GM18951 (cell line): ENCODE measurements around the gene SPATA6L.

Experiments
- POLR2A ChIP-seq: IDR thresholded peaks from 4 replicates; pipeline ENCODE4 v1.6.1; 2011; ENCODE audit warnings: mild to moderate bottlenecking; ENCODE audit not compliant: insufficient read length, insufficient read depth; ENCODE audit errors: extremely low read depth
- in situ Hi-C: fragments of 300-500 bp; cut with MboI; formaldehyde crosslinking; loops from one replicate; pipeline ENCODE4 v1.12.0; 2022; ENCODE audit warnings: low sequenced_read_pairs, mixed read lengths, inconsistent platforms; ENCODE audit not compliant: unreplicated experiment

The SPATA6L gene

GRCh38 chr9:4581035-4581760 is 85.1 kb downstream of the SPATA6L start:
- in situ Hi-C loops = no loop called here
- no peak for TF ChIP-seq POLR2A

GRCh38 chr9:4579001-4579400 is 87.3 kb downstream of the SPATA6L start:
- in situ Hi-C loops = no loop called here
- TF ChIP-seq POLR2A = no peak

DNA sequence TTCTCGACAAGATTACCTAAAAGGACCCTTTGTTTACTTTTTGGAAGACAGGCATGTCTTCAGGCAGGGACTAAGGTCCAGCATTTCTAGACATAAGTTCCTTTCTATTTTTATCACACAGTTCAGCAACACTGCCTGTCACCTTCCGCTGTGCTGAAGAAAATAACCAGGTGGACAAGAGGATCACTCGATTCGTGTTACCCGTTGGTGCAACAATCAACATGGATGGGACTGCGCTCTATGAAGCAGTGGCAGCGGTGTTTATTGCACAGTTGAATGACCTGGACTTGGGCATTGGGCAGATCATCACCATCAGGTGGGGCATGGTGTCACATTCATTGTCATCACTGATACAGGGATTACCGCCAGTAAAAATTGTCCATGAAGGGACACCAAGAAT is 89.8 kb downstream of the SPATA6L start:
- no peak for TF ChIP-seq POLR2A
- in situ Hi-C loops = no loop called here

- in situ Hi-C loops = no loop called here
- TF ChIP-seq POLR2A = no peak
These were observed 90.3 kb downstream of the SPATA6L start for GRCh38 chr9:4575997-4576396.

DNA sequence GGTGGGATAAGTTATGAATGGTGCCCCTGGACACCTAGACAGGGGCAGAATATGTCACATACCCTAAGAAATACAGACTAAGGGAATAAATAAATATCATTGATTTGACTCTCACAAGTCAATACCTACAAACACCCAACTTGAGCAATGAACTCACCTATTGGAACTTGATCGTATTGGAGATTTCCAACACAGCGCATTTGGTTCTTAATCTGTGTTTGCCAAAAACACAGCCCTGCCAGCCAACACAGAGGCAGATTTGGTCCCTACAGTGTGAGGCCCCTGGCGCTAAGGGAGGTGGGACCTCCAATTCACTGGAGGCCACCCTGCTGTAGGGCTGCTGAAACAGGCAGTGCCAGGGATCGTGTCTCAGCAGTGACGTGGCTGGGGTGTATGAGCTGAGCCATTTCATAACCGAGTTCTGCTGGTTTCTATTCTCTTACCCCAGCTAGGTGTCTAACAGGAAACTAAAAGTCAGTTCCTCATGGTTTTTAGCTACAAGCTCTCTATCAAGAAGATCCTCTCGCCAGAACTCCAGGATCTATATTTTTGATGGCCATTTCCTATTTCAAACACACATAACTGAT is 91.5 kb downstream of the SPATA6L start:
- TF ChIP-seq POLR2A = no peak

GRCh38 chr9:4573634-4574389 is 92.5 kb downstream of the SPATA6L start:
- in situ Hi-C loops = no loop called here

More for the DNA sequence above, 91.5 kb downstream of the SPATA6L start:
- in situ Hi-C loops = no loop called here

GRCh38 chr9:4573176-4573575 is 93.1 kb downstream of the SPATA6L start:
- in situ Hi-C loops = no loop called here
- TF ChIP-seq POLR2A = no peak

More at GRCh38 chr9:4573634-4574389, 92.5 kb downstream of the SPATA6L start:
- no peak for TF ChIP-seq POLR2A

GRCh38 chr9:4572184-4572826 is 94.0 kb downstream of the SPATA6L start:
- in situ Hi-C loops = no loop called here

DNA sequence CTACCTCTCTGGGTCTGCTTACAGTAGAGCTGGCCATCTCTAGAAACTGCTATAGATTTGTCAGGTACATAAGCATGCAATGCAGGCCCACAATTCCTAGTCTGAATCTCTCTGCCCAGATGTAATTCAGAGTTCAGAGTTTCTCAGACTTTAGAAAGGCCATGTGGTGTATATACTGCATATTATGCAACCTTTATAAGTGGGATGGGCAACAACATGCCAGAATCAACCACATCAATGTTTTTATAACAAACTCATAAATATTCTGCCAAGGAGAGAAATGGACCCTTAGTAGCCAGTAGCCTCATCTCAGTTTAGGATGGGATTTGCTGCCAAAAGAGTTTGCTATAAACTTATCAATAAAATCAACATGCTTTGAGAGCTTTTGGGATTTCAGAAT is 97.2 kb downstream of the SPATA6L start:
- in situ Hi-C loops = no loop called here
- no peak for TF ChIP-seq POLR2A

More at GRCh38 chr9:4572184-4572826, 94.0 kb downstream of the SPATA6L start:
- TF ChIP-seq POLR2A = no peak

DNA sequence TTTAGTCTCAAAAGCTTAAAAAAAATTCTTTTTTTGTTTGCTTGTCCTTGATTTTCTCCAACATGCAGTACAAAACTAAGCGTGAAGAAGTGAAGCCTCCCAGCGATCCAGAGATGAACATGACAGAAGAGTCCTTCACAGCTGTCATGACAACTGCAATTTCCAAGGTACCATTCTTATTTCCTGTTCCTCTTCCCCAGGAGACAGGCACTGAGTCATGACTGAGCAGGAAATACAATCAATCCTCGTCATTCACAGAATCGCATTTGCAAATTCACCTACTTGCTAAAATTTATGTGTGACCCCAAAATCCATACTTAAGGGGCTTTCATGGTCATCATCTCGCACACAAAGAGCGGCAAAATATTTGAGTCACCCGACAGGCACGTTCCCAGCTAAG is 98.7 kb downstream of the SPATA6L start:
- no peak for TF ChIP-seq POLR2A
- in situ Hi-C loops = no loop called here

DNA sequence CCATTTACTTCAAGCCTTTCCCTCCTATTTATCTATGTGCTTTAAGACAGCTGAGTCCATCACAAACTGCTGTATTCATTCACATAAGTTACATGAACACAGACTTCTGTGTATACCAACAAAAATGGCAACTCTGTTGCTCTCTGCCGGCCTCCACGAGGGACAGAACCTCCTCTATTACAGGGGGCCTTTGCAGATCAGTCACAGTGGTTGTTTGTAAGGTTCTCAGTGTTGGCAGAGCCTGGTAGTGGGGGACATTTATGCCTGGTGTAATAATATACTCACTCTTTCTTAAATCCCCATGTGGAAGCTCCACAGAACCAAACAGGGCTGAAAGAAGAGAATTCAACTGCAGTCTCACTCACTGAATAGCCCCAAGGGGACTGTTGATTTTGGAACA is 99.5 kb downstream of the SPATA6L start:
- in situ Hi-C loops = no loop called here
- no peak for TF ChIP-seq POLR2A

DNA sequence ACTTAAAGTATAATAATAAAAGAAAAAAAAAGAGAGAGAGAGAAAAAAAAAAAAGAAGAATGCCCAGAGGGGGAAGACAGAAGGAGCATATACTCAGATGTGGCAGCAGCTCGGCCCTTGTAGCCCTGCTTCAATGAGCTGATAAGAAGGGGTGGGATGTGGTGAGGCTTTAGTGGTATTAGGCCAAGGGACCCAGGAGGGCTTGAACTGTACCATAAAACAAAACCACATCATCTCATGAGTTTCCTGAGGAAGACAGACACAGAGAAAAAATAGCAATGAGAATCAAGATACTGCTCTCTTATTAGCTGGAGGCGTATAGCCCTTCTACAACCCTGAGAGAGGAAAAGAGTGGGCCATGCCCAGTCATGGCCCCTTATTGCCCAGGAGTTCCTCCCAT is 103.2 kb downstream of the SPATA6L start:
- in situ Hi-C loops = no loop called here
- TF ChIP-seq POLR2A = no peak
